Testis (tissue), 2 donors: ENCODE results near the gene PTPRS.

Experiments used
- POLR2A ChIP-seq: fragments of 450-650 bp; IDR thresholded peaks from one replicate; pipeline ENCODE4 v1.6.1; 2017; ENCODE audit warnings: antibody characterized with exemption, mild to moderate bottlenecking, moderate library complexity
- TF ChIP-seq, protein P1 (sequence below), 3 experiments: fragments of 450-650 bp in 2 of 3; fragments of 200-600 bp in 1 of 3; sonication (generic) in 1 of 3; IDR thresholded peaks; one replicate each; pipeline ENCODE4 v1.5.1; 2016 to 2019; ENCODE audit warnings: antibody characterized with exemption in 3 of 3, mild to moderate bottlenecking in 2 of 3, moderate library complexity in 1 of 3

DNA sequence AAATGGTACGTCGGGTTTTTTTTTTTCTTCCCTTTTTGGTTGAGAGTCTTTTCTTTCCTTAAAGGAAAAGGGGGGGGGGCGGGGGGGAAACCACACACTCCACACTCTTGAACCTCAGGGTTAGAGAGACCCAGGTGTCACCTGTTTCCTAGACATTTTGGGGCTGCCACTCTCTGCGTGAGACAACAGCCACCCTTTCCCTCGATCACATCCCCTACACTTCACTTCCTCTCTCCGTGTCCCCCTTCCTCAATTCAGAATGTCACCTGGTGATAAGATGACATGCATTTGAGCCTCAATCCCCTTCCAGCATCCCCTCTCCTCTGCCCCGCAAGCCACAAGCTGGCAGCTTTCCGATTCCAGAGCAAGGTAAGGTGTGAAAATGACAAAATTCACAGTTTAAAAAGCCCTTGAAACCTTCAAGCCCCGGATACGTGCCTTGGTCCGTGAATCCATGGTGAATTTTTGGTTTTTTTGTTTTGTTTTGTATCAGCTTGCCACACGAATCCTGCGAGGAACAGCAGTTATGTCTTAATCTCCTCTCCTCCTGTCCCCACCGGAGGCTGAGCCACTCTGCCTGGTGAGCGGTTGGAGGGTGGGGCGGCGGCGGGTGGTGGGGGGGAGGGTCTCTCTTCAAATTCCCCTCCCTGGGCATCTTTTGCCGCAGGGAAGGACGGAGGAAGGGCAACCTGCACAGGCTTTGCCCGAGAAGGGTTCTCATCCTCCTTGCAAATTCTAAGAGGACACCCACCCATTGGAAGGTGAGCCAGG lies 4.2 kb downstream of the PTPRS start:
- TF ChIP-seq POLR2A, result no peak
- TF ChIP-seq, protein P1, sequence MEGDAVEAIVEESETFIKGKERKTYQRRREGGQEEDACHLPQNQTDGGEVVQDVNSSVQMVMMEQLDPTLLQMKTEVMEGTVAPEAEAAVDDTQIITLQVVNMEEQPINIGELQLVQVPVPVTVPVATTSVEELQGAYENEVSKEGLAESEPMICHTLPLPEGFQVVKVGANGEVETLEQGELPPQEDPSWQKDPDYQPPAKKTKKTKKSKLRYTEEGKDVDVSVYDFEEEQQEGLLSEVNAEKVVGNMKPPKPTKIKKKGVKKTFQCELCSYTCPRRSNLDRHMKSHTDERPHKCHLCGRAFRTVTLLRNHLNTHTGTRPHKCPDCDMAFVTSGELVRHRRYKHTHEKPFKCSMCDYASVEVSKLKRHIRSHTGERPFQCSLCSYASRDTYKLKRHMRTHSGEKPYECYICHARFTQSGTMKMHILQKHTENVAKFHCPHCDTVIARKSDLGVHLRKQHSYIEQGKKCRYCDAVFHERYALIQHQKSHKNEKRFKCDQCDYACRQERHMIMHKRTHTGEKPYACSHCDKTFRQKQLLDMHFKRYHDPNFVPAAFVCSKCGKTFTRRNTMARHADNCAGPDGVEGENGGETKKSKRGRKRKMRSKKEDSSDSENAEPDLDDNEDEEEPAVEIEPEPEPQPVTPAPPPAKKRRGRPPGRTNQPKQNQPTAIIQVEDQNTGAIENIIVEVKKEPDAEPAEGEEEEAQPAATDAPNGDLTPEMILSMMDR (IDR thresholded peaks at IDR 0.05), result no peak
